AG20443 (cell line): ENCODE measurements around the gene FXYD3.
A peak's percentile ranks its signal among the peaks of the same experiment; 100 is the strongest.
"Not testable (repeated sequence)": the region's sequence is repeated elsewhere in the genome, so short reads cannot be mapped to it uniquely, and the experiment has no call there.

Experiments used
- DNase-seq: peaks from one replicate; pipeline ENCODE4 v3.0.0; 2012; ENCODE audit warnings: low spot score, mixed read lengths

Gene FXYD3

DNA sequence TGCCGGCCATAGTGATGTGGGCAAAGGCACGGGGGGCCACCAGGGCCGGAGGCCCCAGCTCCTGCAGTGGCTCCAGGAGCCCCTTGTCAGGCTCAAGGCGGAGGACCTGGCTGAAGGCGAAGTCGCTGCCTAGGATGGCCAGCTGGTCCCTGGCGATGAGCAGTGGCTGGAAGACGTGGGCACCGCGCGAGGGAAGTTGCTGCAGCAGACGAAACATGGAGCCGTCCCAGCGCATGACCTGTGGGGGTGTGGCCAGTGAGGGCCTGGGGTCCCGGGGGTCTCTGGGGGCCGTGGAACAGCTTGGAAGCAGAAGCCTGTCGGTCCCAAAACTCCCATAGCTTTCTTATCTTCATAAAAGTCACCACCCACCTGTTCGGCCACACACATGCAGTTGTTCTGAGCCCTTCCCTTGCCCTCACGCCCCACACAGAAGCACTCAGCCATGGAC is 9.7 kb downstream of the FXYD3 start:
- no peak for DNase-seq

DNA sequence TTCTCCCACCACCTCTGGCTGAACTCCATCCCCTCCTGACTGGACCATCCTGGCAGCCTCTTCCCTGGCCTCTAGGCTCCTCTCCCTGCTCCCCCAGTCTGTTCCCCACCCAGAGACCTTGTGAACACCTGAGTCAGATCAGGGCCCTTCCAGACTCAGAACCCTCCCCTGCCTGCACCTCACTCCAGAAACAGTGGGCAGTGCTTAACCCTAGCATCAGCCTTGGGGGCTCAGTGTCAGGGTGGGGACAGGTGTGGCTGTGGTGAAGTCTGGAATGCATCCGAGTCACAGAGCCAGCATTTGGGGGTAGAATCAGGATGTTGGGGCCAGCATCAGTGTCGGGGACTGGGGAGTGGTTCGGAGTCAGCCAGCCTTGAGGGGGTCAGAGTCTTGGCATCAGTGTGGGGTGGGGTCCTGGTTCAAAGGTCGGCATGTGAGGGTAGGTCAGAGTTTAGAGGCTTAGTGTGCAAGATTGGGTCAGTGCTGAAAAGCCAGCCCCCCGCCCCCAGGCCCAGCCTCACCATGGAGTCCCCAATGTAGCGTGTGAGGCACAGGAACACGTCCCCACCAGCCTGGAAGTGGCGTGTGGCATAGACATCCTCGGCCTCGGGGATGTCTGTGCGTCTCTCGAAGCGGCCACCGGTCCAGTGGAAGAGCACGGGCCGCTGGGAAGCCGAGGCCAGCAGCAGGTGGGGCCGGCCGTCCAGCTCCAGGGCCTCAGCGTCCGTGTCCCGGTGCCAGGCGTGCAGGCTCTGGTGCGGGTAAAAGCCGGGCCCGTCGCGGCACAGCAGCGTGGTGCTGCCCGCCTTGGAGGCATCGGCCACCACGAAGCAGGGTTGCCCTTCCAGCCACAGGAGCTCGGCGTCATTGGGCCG is 10.4 kb downstream of the FXYD3 start:
- DNase-seq: no peak

DNA sequence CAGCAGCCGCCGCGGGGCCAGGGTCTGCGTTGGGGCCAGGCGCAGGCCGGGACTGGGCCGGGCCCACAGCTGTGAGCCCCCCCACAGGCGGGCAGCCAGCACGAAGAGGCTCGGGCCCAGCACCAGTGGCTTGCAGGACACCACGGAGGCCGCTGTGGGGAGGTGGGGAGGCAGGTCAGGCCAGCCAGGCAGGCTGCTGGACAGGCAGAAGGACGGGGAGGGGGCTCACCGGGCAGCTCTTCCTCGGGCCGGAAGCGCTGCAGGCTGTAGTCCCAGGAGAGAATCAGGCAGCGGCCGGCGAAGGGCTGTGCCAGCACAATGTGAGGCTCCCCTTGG is 11.0 kb downstream of the FXYD3 start:
- no peak for DNase-seq

DNA sequence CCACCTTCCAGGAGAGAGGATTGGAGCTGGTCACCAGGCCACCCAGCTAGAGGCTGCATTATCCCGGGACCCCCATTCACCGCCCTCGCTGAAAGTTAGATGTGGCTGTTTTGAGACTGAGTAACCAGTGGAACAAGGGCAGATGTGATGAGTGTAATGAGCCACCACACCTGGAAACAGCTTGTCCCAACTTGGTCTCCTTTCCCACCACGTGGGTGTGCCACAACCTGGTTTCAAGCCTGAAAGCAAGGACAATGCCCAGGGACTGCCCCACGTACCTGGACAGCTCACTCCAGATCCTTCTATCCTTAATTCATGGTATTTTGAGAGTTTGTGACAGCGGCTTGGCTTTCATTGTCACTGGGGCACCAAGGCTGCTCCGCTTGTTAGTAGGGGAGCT is 12.2 kb downstream of the FXYD3 start:
- no peak for DNase-seq

DNA sequence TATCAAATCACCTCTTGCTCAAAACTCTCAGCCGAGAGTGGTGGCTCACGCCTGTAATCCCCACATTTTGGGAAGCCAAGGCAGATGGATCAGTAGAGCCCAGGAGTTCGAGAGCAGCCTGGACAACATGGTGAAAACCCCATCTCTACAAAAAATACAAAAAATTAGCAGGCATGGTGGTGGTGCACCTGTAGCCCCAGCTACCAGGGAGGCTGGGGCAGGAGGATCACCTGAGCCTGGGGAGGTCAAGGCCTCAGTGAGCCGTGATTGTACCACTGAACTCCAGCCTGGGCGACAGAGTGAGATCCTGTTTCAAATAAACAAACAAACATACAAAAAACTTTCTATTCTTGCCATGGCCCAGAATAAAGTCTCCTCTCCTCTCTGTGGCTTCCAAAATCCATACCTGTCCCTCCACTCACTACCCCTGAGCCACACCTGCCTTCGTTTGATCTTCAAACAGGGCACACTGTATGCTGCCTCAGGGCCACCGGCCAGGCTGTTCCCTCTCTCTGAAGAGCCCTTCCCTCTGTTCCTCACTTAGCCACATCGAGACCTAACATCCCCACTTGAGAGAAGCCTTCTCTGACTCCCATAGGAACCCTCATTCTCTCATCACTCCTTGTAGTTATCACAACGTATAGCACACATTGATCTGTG is 12.9 kb downstream of the FXYD3 start:
- no peak for DNase-seq

DNA sequence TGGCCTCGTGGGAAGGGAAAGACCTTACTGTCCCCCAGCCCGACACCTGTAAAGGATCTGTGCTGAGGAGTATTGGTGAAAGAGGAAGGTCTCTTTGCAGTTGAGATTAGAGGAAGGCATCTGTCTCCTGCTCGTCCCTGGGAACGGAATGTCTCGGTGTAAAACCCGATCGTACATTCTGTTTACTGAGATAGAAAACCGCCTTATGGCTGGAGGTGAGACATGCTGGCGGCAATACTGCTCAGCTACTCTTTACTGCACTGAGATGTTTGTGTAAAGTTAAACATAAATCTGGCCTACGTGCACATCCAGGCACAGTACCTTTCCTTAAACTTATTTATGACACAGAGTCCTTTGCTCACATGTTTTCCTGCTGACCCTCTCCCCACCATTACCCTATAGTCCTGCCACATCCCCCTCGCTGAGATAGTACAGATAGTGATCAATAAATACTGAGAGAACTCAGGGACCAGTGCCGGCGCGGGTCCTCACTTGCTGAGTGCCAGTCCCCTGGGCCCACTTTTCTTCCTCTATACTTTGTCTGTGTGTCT is 14.2 kb downstream of the FXYD3 start:
- not testable (repeated sequence) for DNase-seq

DNA sequence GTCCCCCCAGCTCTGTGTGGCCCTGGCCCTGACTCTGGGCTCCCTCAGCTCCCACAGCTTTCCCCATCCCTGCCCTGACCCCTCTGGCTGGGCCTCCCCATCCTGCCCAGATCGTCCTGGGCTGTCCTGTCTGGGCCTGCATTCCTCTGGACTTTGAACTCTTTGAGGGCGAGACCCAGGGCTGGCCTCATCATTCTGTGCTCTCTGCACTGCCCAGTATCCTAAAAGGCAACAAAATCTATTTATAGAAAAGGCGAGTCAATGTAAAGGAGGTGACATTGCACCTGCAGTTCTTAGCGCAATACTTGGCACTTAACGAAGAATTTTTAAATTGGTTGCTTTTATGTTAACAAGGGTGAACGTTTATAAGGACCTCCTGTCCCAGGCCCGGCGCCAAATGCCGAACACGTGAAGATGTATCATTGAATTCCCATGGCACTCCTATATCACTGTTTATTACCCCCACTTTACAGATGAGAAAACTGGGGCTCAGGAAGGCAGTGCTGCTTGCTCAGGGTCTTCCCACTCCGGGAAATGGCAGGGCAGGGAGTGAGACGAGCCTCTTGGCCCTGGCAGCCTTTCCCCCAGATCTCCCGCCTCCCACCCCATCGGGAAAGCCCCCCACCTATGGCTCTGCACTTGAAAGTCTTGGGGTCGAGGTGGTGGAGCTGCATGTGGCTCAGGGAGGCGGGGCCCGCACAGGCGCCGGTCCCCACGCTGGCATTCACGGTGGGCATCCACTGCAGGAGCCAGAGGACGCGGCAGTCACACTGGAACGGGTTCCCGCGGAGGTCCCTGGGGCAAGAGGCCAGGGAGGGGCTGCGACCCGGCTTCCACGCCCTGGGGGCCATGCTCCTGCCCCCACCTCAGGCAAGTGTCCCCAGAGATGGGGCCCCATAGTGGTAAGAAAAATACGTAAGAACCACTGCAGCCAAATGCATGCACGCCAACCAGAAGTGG is 15.4 kb downstream of the FXYD3 start:
- no peak for DNase-seq

DNA sequence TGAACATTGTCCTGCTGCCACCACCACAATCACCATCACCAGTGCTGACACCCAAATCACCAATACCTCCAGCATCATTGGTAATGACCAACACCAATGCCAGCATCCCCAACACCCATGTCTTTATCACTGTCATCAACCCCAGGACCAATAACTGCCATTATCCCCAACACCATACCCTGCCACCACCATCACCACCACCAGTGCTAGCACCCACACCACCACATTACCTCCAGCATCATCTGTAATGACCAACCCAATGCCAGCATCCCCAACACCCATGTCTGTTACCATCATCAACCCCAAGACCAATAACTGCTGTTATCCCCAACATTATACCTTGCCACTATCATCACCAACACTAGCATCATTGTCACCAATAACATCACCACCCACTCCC is 16.6 kb downstream of the FXYD3 start:
- DNase-seq: no peak

DNA sequence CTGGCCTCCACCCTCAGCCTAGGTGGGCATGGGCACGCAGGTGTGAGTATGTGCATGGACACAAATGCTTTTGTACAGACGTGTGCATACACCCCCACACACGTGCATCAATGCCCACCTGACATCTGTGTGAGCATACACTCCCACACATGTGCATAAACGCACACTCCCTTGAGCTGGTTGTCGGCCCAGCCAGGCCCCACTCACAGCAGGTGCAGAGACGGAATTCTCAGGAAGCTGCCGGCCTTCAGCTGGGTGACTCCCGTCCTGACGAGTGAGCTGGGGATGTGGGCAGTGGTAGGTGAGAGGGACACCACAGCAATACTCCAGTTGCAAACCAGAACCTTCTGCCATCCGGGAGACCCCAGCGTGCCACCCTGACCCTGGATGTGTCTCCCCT is 18.2 kb downstream of the FXYD3 start:
- DNase-seq: no peak

DNA sequence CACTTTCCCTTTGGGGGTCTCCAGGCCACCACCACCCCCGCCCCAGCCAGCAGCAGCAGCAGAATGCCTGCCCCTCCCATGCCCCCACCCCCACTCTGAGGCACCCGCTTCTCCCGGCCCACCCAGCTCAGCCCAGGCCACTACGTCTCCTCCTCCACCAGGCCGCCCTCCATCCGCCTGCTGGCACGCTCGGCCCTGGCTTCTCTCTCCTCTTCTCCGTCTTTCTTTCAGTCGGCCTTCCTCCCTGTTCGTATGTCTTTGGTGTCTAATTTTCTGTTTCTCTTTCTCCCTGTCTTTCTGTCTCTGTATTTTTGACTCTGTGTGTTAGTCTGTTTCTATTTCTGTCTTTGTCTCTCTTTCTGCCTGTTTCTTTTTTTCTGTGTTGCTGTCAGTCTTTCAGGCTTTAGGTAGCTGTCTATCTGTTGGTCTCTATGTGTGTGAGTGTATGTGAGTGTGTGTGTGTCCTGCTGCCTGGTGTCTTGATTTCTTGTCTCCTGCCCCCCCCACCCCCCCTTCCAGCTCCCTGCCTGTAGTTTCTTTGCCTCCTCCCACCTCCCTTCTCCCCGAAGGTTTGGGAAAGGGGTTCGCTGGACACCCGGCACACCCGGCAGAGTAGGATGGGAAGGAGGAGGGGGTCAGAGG is 19.1 kb downstream of the FXYD3 start, which contains the start of gene LGI4:
TSS of gene LGI4 (minus strand) at position 459 of the 642 bp plus-strand sequence. CDS start at position 80, 379 bp downstream.
- no peak for DNase-seq

DNA sequence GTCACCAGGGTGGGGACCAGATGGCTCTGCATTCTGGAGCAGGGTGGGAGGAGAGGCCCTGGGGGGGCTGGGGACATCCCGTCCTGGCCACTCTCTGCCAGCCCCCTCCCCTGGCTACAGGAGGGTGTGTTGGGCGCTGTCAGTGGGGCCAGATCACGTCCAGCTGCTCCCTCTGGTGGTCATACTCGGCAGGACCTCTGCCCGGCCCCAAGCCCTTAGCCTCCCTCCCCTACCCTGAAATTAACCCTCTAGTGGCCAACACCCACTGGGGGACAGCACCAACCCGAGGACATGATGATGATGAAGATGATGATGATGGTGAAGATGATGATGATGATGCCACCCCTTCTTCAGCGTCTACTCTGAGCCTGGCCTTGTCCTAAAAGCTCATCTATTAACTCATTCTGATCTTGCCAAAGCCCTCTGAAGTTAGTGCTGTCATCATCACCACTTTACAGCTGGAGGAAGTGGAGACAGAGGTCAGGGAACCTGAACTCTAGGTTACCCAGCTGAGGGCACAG is 19.8 kb downstream of the FXYD3 start:
- peak; percentile 89 for DNase-seq

DNA sequence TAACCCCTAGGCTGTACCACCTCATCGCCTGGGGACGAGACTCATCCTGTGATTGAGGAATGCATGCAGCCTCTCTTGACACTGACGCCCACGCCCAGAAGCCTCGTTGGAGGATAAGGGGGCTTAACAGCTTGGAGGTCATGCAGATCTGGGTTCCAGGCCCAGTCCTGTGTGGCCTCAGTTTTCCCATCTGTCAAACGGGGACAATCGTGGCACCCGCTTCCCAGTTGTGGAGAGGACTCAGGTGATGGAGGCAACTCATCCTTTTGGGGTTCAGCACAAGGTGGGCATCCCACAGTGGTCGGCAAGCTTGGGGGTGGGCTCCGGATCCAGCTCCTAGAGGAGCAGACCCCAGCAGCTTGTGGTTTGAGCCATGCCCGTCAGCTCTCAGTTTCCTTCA is 20.6 kb downstream of the FXYD3 start:
- DNase-seq: no peak

DNA sequence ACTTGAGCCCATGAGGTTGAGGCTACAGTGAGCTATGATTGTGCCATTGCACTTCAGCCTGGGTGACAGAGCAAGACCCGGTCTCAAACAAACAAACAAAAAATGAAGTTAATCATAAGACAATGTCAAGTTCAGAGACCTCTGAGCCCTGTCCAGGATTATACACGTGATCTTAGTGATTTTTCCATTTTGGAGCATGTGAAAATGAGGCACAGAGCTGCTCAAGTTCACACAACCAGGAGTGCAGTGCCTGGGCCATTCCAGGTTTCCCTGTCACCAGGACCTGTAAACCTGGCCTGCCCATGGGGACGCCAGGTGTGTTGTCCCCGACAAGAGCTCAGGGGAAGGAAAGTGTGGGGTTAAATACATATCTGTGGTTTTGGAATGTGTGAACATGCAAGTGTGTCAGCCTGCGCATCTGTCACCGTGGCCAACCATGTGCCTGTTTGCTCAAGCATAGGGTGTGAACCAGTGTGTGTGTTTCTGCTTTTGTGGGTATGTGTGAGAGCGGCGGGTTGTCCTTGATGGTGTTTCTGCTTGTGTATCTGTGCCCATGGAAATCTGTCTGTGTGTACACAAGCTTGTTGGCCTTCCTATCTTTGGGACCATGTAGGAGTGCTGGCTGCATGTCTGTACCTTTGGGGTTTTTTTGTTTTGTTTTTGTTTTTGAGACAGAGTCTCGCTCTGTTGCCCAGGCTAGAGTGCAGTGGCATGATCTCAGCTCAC is 21.5 kb downstream of the FXYD3 start:
- DNase-seq: no peak

DNA sequence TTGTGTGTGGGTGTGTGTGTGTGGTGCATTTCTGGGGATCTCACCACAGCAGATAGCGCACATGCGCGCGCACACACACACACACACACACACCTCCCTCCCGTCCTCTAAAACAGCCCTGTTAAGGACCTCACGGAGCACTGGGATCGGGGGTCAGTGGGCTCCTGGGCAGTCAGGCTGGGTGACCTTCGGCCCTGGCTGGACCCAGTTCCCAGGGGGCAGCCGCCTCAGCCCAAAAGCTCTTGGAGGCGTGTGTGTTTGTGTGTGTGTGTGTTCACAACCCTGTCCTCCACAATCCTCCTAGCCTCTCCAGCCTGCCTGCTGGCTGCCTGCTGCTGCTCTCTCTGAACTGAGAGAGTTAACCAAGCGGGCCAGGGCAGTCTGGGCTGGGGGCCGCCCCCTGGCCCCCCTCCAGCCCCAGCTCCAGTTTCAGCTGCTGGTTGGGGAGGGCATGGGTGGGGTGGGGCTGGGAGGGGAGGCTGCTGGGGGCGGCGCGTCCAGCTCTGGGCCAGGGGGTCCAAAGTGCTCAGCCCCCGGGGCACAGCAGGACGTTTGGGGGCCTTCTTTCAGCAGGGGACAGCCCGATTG is 22.8 kb downstream of the FXYD3 start, which contains the start of gene FXYD1:
TSS of gene FXYD1 (plus strand) at position 520 of the 588 bp plus-strand sequence. CDS start 1,256 bp downstream, outside the sequence.
- DNase-seq: no peak

DNA sequence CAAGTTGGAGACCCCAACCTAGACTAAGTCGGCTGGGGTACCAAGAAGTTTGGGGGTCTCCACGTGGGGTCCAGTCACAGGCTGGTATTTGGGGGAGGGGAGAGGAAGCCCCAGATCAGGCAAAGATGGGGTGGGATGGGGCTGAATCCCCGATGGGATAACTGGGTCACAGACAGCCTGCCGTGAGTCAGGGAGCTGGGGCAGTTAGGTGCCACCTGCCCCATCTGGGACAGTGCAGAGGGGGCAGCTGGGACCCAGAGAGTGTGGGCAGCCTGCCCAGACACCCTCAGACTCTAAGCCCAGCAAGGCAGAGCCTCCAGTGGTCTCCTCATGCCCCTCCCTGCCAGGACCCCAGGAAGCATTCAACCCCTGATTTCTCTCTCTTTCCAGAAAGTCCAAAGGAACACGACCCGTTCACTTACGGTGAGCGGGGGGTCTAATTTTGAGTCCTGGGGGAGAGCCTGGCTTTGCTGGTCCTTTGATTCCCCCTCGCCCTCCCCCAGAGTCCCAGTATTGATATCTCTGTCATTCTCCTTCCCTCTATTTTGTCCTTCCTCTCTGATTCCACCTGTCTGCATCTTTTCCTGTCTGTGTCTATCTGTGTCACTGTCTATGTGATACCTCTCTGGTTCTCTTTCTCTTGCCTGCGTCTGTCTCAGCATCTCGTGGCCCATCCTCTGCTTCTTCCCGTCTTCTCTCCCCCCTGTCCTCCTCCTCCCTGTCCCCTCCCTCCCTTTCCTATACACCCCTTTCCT is 24.8 kb downstream of the FXYD3 start:
- no peak for DNase-seq

DNA sequence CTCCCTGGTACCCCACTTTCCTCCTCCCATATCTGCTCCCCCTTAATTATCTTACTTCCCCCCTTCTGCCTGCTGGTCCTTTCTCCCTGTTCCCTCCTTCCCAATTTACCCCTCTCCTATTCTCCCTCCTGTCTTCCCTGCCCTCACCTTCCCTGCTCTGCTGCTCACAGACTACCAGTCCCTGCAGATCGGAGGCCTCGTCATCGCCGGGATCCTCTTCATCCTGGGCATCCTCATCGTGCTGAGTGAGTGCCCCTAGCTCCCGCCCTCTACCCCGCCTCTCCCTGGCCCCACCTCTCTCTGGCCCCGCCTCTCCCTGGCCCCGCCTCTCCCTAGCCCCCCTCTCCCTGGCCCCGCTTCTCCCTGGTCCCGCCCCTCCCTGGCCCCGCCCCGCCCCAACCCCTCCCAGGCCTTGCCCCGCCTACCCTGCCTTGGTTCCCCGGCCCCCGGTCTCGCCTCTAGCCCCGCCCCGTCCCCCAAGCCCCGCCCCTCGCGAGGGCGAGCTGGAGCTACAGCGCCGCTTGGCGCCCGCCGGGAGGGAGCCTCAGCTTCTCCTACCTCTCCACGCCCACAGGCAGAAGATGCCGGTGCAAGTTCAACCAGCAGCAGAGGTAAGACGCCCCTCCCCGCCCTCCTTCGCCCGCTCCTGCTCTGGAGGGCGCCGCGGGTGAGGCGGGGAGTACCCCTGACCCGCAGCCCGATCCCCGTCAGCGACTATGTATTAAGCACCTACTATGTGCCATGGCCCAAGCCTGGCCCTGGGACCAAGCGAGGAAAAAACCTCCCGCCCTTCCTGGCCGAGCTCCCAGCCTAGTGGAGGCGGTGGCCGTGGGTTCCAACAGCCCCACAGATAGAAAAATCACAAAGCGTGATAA is 25.6 kb downstream of the FXYD3 start:
- DNase-seq: peak; percentile 100

DNA sequence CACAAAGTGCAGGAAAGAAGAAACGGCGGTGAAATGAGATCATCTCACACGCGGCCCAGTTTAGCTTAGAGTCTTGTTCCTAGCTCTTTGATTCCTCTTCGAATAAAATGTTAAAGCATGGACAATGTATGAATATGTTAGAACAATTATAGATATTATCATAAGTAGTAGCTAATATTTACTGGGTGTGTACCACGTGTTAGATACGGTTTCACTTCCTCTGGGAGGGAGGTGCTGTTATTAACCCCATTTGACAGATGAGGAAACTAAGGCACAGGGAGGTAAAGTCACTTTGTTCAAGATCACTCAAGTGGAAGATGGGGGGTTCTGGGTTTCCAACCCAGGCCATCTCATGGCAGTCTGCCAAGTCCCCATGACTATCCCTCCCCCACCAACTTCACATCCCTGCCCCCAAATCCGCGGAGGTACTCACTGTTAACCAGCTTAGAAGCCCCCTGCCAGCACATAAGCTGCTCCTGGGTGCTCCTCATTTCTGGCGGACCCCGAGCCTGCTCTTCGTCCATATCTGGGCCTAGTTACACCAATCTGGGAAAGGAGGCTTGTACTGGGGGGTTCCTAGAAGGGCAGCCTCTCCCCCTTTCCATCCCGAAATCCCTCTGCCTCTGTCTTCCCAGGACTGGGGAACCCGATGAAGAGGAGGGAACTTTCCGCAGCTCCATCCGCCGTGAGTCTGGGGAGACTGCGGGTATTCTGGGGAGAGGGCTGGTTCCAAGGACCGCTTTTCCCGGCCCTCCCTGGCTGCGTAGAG is 26.4 kb downstream of the FXYD3 start:
- no peak for DNase-seq
